Mesendoderm (in vitro differentiated cells): ENCODE measurements around the gene MEF2B.

Experiments
- DNase-seq: peaks from one replicate; pipeline ENCODE4 v3.0.0; 2013
- H2AK5ac ChIP-seq: 2 replicates; pipeline ENCODE4 v1.6.1; 2013; ENCODE audit warnings: low read length, inconsistent platforms
- H2BK120ac ChIP-seq: 2 replicates; pipeline ENCODE4 v1.6.1; 2013; ENCODE audit warnings: low read depth, mild to moderate bottlenecking, low read length, moderate library complexity, mixed read lengths
- H2BK15ac ChIP-seq: replicated peaks from 2 replicates; pipeline ENCODE4 v1.6.1; 2013; ENCODE audit warnings: low read depth, mild to moderate bottlenecking, moderate library complexity
- H2BK5ac ChIP-seq: 2 replicates; pipeline ENCODE4 v1.6.1; 2013; ENCODE audit warnings: low read length, inconsistent platforms
- H3K18ac ChIP-seq: 2 replicates; pipeline ENCODE4 v1.6.1; 2013; ENCODE audit warnings: mild to moderate bottlenecking, low read length, mixed read lengths
- H3K23ac ChIP-seq: one replicate; pipeline ENCODE4 v1.6.1; 2013; ENCODE audit warnings: low read length
- H3K27ac ChIP-seq: 2 replicates; pipeline ENCODE4 v1.5.1; 2013; ENCODE audit warnings: low read depth, mild to moderate bottlenecking, inconsistent platforms, low read length, moderate library complexity
- H3K27me3 ChIP-seq: 2 replicates; pipeline ENCODE4 v1.6.1; 2013; ENCODE audit warnings: low read length, control low read depth, mild to moderate bottlenecking, inconsistent platforms; ENCODE audit not compliant: insufficient read depth, poor library complexity
- H3K36me3 ChIP-seq: 2 replicates; pipeline ENCODE4 v1.6.1; 2013; ENCODE audit warnings: low read length, inconsistent platforms; ENCODE audit not compliant: control insufficient read depth, insufficient read depth
- H3K4ac ChIP-seq: one replicate; pipeline ENCODE4 v1.6.1; 2013; ENCODE audit warnings: low read depth, mild to moderate bottlenecking, low read length, moderate library complexity
- H3K4me1 ChIP-seq: 2 replicates; pipeline ENCODE4 v1.6.1; 2013; ENCODE audit warnings: low read depth, low read length, inconsistent platforms; ENCODE audit not compliant: control insufficient read depth
- H3K4me2 ChIP-seq: 2 replicates; pipeline ENCODE4 v1.6.1; 2013; ENCODE audit warnings: low read length
- H3K4me3 ChIP-seq: 2 replicates; pipeline ENCODE4 v1.5.1; 2013; ENCODE audit warnings: mild to moderate bottlenecking, low read length
- H3K56ac ChIP-seq: one replicate; pipeline ENCODE4 v1.6.1; 2013; ENCODE audit warnings: low read length
- H3K79me1 ChIP-seq: 2 replicates; pipeline ENCODE4 v1.6.1; 2013; ENCODE audit warnings: low read length, inconsistent platforms
- H3K79me2 ChIP-seq: 2 replicates; pipeline ENCODE4 v1.6.1; 2013; ENCODE audit warnings: mild to moderate bottlenecking, low read length; ENCODE audit not compliant: control insufficient read depth, insufficient read depth
- H3K9ac ChIP-seq: 2 replicates; pipeline ENCODE4 v1.6.1; 2013; ENCODE audit warnings: low read length, inconsistent platforms
- H4K5ac ChIP-seq: one replicate; pipeline ENCODE4 v1.6.1; 2013; ENCODE audit warnings: low read length
- H4K8ac ChIP-seq: one replicate; pipeline ENCODE4 v1.6.1; 2013; ENCODE audit warnings: low read depth, mild to moderate bottlenecking, control low read depth, low read length, moderate library complexity
- WGBS: extraction: QIAGEN DNeasy Blood & Tissue Kit; methylation state at CpG from one replicate; pipeline ENCODE4 v1.1.7; 2013; ENCODE audit warnings: low lambda C conversion rate, missing lambda C conversion rate; ENCODE audit not compliant: insufficient coverage; ENCODE audit errors: extremely low coverage; 5-methylcytosine and 5-hydroxymethylcytosine counted together

The MEF2B gene

DNA sequence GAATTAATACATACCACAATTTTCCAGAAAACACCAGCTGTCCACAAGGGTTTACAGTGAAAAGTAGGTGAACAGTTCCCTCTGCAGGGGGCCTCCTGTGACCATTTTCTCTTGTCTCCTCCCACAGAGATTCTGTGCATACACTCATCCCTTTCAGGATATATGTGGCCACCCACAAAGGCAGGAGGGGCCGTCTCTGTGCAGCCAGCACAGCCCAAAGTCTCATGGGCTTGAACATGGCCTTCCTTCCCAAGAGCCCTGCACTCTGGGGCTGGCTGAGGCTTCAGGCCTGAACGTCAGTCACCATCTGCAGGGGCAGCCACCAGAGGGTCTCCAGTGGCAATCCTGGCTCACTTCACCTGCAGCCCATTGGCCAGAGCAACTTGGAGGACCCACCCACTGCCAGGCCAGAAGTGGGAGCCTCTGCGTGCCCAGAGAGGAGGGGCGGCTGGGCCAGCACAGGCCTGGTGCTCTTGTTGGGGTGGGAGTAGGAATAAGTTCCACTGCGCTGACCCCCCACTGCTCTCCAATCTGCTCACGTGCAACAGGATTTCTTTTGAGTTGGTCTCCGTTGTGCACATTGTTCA, 56.9 kb downstream of the MEF2B start:
- H3K4me2 ChIP-seq = no peak overlapping the region
- H3K18ac ChIP-seq = no peak overlapping the region
- H3K27me3 ChIP-seq = no peaks in the 10 kb centered on the region
- H2AK5ac ChIP-seq = no peak overlapping the region
- no peak overlapping the region for H3K4ac ChIP-seq
- H3K36me3 ChIP-seq = no peaks in the 10 kb centered on the region
- no peak overlapping the region for H3K23ac ChIP-seq
- H3K79me2 ChIP-seq = no peaks in the 10 kb centered on the region
- WGBS = no CpG with 5 or more reads among the region's 7 CpGs
- no peak overlapping the region for H3K4me3 ChIP-seq
- no peaks in the 10 kb centered on the region for H3K79me1 ChIP-seq
- no peak overlapping the region for H2BK15ac ChIP-seq
- H2BK120ac ChIP-seq = no peak overlapping the region
- no peak overlapping the region for H3K56ac ChIP-seq
- no peak overlapping the region for H2BK5ac ChIP-seq
- no peaks in the 10 kb centered on the region for H3K4me1 ChIP-seq
- DNase-seq = peak; percentile 54
- H3K27ac ChIP-seq = no peak overlapping the region
- H4K8ac ChIP-seq = no peak overlapping the region
- H3K9ac ChIP-seq = no peak overlapping the region
- H4K5ac ChIP-seq = no peak overlapping the region

GRCh38 chr19:19111967-19112580, 58.0 kb downstream of the MEF2B start:
- H3K4me2 ChIP-seq = no peak overlapping the region
- H3K18ac ChIP-seq = no peak overlapping the region
- no peak overlapping the region for H3K23ac ChIP-seq
- no peak overlapping the region for H3K4me3 ChIP-seq
- no peak overlapping the region for H2BK120ac ChIP-seq
- no peaks in the 10 kb centered on the region for H3K79me2 ChIP-seq
- no peaks in the 10 kb centered on the region for H3K4me1 ChIP-seq
- no peak overlapping the region for H3K9ac ChIP-seq
- no CpG with 5 or more reads among the region's 9 CpGs for WGBS
- H2BK15ac ChIP-seq = no peak overlapping the region
- DNase-seq = no peak
- no peak overlapping the region for H3K27ac ChIP-seq
- H3K4ac ChIP-seq = no peak overlapping the region
- H2BK5ac ChIP-seq = no peak overlapping the region
- H4K5ac ChIP-seq = no peak overlapping the region
- H3K56ac ChIP-seq = no peak overlapping the region
- no peak overlapping the region for H2AK5ac ChIP-seq
- no peaks in the 10 kb centered on the region for H3K36me3 ChIP-seq
- H3K79me1 ChIP-seq = no peaks in the 10 kb centered on the region
- H3K27me3 ChIP-seq = no peaks in the 10 kb centered on the region
- no peak overlapping the region for H4K8ac ChIP-seq

DNA sequence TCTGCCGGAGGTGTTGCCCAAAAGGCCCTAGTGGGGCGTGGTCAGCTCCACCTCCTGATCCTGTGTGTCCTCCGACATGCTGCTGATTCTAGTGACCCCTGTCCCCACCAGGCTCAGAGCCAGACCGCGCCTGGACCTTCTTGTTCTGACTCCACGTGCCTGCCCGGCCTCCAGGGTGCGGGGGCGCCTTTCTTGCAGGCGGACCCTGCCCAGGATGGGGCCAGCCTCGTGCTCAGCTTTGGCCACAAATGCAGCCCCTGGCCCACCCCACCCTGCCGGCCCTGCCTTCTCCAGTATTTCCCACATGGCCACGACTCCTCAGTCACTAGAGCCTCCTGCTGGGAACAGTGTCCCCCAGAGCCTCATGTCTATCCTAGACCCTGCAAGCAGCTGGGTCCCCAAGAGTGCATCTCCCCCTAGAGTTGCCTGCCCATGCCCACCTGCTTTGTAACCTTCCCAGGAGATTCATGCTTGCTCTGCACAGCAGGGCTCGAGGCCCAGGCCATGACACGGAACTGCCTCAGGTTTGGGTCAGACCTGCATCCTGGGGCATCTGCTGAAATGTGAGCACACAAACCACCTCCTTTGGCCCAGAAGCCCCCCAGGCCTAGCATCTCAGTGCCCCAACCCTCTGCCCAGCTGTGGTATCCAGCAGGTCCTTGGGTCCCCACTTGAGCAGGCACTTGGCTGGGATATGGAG, 58.8 kb downstream of the MEF2B start:
- no peak for DNase-seq
- Histone ChIP-seq H3K79me2 (no peaks in the 10 kb centered on the region), H3K4me2 (no peak overlapping the region), H3K27me3 (no peaks in the 10 kb centered on the region), H3K4ac (no peak overlapping the region), H4K5ac (no peak overlapping the region), H3K9ac (no peak overlapping the region), H3K79me1 (no peaks in the 10 kb centered on the region), H2BK5ac (no peak overlapping the region), H3K4me3 (no peak overlapping the region), H4K8ac (no peak overlapping the region), H3K27ac (no peak overlapping the region), H3K36me3 (no peaks in the 10 kb centered on the region), H3K18ac (no peak overlapping the region), H2BK120ac (no peak overlapping the region), H2BK15ac (no peak overlapping the region), H3K4me1 (no peaks in the 10 kb centered on the region), H2AK5ac (no peak overlapping the region), H3K23ac (no peak overlapping the region), H3K56ac (no peak overlapping the region)
- WGBS = no CpG with 5 or more reads among the region's 15 CpGs

GRCh38 chr19:19110410-19111135, 59.5 kb downstream of the MEF2B start:
- Histone ChIP-seq H3K4me1 (no peaks in the 10 kb centered on the region), H3K36me3 (no peaks in the 10 kb centered on the region), H2BK120ac (no peak overlapping the region), H3K79me1 (no peaks in the 10 kb centered on the region), H2BK15ac (no peak overlapping the region), H3K18ac (no peak overlapping the region), H4K5ac (no peak overlapping the region), H3K4me2 (no peak overlapping the region), H3K79me2 (no peaks in the 10 kb centered on the region), H3K9ac (no peak overlapping the region), H2AK5ac (no peak overlapping the region), H4K8ac (no peak overlapping the region), H3K4ac (no peak overlapping the region), H3K4me3 (no peak overlapping the region), H3K23ac (no peak overlapping the region), H3K56ac (no peak overlapping the region), H2BK5ac (no peak overlapping the region), H3K27me3 (no peaks in the 10 kb centered on the region), H3K27ac (no peak overlapping the region)
- no peak for DNase-seq
- no CpG with 5 or more reads among the region's 66 CpGs for WGBS

- Histone ChIP-seq H2BK15ac (no peak overlapping the region), H2BK120ac (no peak overlapping the region), H4K8ac (no peak overlapping the region), H3K23ac (no peak overlapping the region), H3K36me3 (no peaks in the 10 kb centered on the region), H3K79me1 (no peaks in the 10 kb centered on the region), H4K5ac (no peak overlapping the region), H2BK5ac (no peak overlapping the region), H3K4me2 (no peak overlapping the region), H3K79me2 (no peaks in the 10 kb centered on the region), H3K27ac (no peak overlapping the region), H3K27me3 (no peaks in the 10 kb centered on the region), H3K9ac (no peak overlapping the region), H3K4me3 (no peak overlapping the region), H3K4ac (no peak overlapping the region), H2AK5ac (no peak overlapping the region), H3K56ac (no peak overlapping the region), H3K18ac (no peak overlapping the region), H3K4me1 (peaks cover 2% of the 10 kb centered on the region)
- WGBS = no CpG with 5 or more reads among the region's 9 CpGs
- no peak for DNase-seq
Observed at GRCh38 chr19:19109601-19110000, 60.5 kb downstream of the MEF2B start.
